GM23338 (cell line): ENCODE measurements around the gene PSMB3.

Experiments
- EZH2 ChIP-seq: fragments of 200-600 bp; sonication (generic); IDR thresholded peaks from one replicate; pipeline ENCODE4 v1.8.0; 2017; ENCODE audit warnings: antibody characterized with exemption, mild to moderate bottlenecking, low read depth; ENCODE audit not compliant: unreplicated experiment
- JUNB ChIP-seq: IDR thresholded peaks from one replicate; pipeline ENCODE4 v1.6.1; 2016; ENCODE audit warnings: antibody characterized with exemption; ENCODE audit not compliant: unreplicated experiment
- TF ChIP-seq, protein P1 (sequence below), 2 experiments: fragments of 200-600 bp in 1 of 2; sonication (generic) in 1 of 2; conservative IDR thresholded peaks; 2 replicates each; pipeline versions ENCODE4 v1.5.1 to v1.6.1; 2016 to 2017; ENCODE audit warnings: antibody characterized with exemption in 2 of 2, low read depth in 2 of 2, mild to moderate bottlenecking in 2 of 2, moderate library complexity in 1 of 2

DNA sequence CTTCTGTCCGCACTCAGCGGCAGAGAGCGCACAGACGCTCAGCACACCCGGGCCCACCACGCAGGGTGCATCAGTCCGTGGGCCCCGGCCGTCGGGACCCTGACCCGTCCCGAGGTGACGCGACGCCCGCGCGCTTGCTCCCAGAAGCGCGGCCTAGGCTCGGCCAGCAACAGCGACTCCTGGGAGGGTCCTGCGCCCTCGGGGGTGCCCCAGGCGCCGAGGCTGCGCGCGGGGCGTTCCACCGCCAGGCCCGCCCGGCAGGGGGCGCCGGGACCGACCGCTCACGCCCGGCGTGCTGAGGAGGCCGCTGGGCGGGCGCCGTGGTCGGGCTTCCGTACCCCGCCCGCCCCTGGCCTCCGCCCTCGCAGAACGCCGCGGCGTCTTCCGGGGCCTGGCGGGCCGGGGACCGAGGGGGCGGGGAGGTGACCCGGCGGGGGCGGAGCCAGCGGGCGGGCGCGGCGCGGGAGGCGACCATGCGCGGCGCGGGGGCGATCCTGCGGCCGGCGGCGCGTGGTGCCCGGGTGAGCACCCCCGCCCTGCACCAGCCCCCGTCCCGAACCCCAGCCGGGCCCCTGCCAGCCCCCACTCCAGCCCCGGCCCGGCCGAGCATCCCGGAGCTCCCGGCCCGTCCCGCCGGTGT lies 22.5 kb upstream of the PSMB3 start, which contains the start of gene CISD3:
- TF ChIP-seq, protein P1, sequence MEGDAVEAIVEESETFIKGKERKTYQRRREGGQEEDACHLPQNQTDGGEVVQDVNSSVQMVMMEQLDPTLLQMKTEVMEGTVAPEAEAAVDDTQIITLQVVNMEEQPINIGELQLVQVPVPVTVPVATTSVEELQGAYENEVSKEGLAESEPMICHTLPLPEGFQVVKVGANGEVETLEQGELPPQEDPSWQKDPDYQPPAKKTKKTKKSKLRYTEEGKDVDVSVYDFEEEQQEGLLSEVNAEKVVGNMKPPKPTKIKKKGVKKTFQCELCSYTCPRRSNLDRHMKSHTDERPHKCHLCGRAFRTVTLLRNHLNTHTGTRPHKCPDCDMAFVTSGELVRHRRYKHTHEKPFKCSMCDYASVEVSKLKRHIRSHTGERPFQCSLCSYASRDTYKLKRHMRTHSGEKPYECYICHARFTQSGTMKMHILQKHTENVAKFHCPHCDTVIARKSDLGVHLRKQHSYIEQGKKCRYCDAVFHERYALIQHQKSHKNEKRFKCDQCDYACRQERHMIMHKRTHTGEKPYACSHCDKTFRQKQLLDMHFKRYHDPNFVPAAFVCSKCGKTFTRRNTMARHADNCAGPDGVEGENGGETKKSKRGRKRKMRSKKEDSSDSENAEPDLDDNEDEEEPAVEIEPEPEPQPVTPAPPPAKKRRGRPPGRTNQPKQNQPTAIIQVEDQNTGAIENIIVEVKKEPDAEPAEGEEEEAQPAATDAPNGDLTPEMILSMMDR (conservative IDR thresholded peaks at IDR 0.05; ENCODE audit: low read depth in 2 of 2), result peak in 1 of 2 experiments; percentile 57; a peak in 3 of 4 replicates
- TF ChIP-seq JUNB, result no peak
- no peak for TF ChIP-seq EZH2
